Large intestine (tissue), 3 donors: ENCODE results near the gene GRWD1. TPM values are rescaled to one million over a fixed set of nuclear protein-coding genes. Genes with fewer than 3 reads are reported as not detected.
A peak's percentile ranks its signal among the peaks of the same experiment; 100 is the strongest.
"Not testable (repeated sequence)": the region's sequence is repeated elsewhere in the genome, so short reads cannot be mapped to it uniquely, and the experiment has no call there.

Experiments
- DNase-seq, 2 donors: peaks; one replicate each; pipeline versions ENCODE4 v3.0.0 to v3.0.0-alpha.2; 2013
- H3K27ac ChIP-seq: one replicate; pipeline ENCODE4 v1.5.1; 2013; ENCODE audit warnings: low read length
- H3K27me3 ChIP-seq: 2 replicates; pipeline ENCODE4 v1.6.1; 2013; ENCODE audit warnings: low read length; ENCODE audit not compliant: control insufficient read depth, insufficient read depth
- H3K36me3 ChIP-seq: 2 replicates; pipeline ENCODE4 v1.6.1; 2013; ENCODE audit warnings: low read length; ENCODE audit not compliant: control insufficient read depth, insufficient read depth
- H3K4me1 ChIP-seq: one replicate; pipeline ENCODE4 v1.6.1; 2013; ENCODE audit warnings: low read length; ENCODE audit not compliant: control insufficient read depth, insufficient read depth
- H3K4me3 ChIP-seq: one replicate; pipeline ENCODE4 v1.5.1; 2013; ENCODE audit warnings: low read length
- H3K9me3 ChIP-seq: one replicate; pipeline ENCODE4 v1.6.1; 2013; ENCODE audit warnings: mild to moderate bottlenecking, low read depth, low read length, moderate library complexity; ENCODE audit not compliant: control insufficient read depth
- WGBS: methylation state at CpG from one replicate; pipeline ENCODE4 v1.1.5; 2013; ENCODE audit warnings: low lambda C conversion rate; ENCODE audit not compliant: insufficient coverage; 5-methylcytosine and 5-hydroxymethylcytosine counted together
- polyA plus RNA-seq: library from polyadenylated mRNA; unstranded; fragments of 120-200 nt; gene quantifications from one replicate; pipeline ENCODE4 v1.2.1, GENCODE V29; 2013

GRWD1 gene
- polyA plus RNA-seq, 1 donor = 19.3 TPM

- H3K27ac ChIP-seq = peak overlapping the region; percentile 94
- peaks cover 9% of the 10 kb centered on the region for H3K27me3 ChIP-seq
- WGBS = no CpG with 5 or more reads among the region's 6 CpGs
- no peak overlapping the region for H3K4me3 ChIP-seq
- H3K36me3 ChIP-seq = no peaks in the 10 kb centered on the region
- DNase-seq = peak; percentile 72 to 85
- H3K4me1 ChIP-seq = peaks cover 37% of the 10 kb centered on the region
- H3K9me3 ChIP-seq = no peaks in the 10 kb centered on the region
These were observed 41.8 kb downstream of the GRWD1 start for GRCh38 chr19:48487544-48487943.

- Histone ChIP-seq H3K36me3 (no peaks in the 10 kb centered on the region), H3K9me3 (no peaks in the 10 kb centered on the region), H3K27ac (peak overlapping the region; percentile 94), H3K4me3 (no peak overlapping the region), H3K27me3 (peaks cover 9% of the 10 kb centered on the region), H3K4me1 (peaks cover 38% of the 10 kb centered on the region)
- WGBS = no CpG with 5 or more reads among the region's 8 CpGs
- DNase-seq = peak; percentile 50 to 61
These were observed 42.2 kb downstream of the GRWD1 start for GRCh38 chr19:48487948-48488347.

GRCh38 chr19:48488478-48488877 is 42.7 kb downstream of the GRWD1 start:
- H3K36me3 ChIP-seq, H3K9me3 ChIP-seq, H3K27me3 ChIP-seq, H3K4me3 ChIP-seq, DNase-seq: not testable (repeated sequence)
- 80% methylated on average over 1 of the region's 7 CpGs for WGBS
- peaks cover 38% of the 10 kb centered on the region for H3K4me1 ChIP-seq
- peak overlapping the region; percentile 94 for H3K27ac ChIP-seq

- peak; percentile 60 to 65 for DNase-seq
- Histone ChIP-seq H3K36me3 (no peaks in the 10 kb centered on the region), H3K27ac (no peak overlapping the region), H3K27me3 (peaks cover 9% of the 10 kb centered on the region), H3K4me1 (peaks cover 44% of the 10 kb centered on the region), H3K4me3 (no peak overlapping the region), H3K9me3 (no peaks in the 10 kb centered on the region)
- WGBS = no CpG with 5 or more reads among the region's 19 CpGs
These were observed 43.9 kb downstream of the GRWD1 start for GRCh38 chr19:48489608-48490216.

- peak in 1 of 2 donors; percentile 49 for DNase-seq
These were observed 45.4 kb downstream of the GRWD1 start for GRCh38 chr19:48490981-48491792.

GRCh38 chr19:48491793-48492123 is 46.0 kb downstream of the GRWD1 start:
- WGBS = 100% methylated on average over 1 of the region's 10 CpGs
- H3K27ac ChIP-seq = no peak overlapping the region
- H3K27me3 ChIP-seq = peaks cover 9% of the 10 kb centered on the region
- no peak for DNase-seq
- H3K9me3 ChIP-seq = no peaks in the 10 kb centered on the region
- H3K4me1 ChIP-seq = peaks cover 54% of the 10 kb centered on the region
- H3K4me3 ChIP-seq = no peak overlapping the region
- H3K36me3 ChIP-seq = no peaks in the 10 kb centered on the region

More at GRCh38 chr19:48490981-48491792, 45.4 kb downstream of the GRWD1 start:
- H3K36me3 ChIP-seq = no peaks in the 10 kb centered on the region
- H3K4me3 ChIP-seq = no peak overlapping the region
- H3K4me1 ChIP-seq = peaks cover 53% of the 10 kb centered on the region
- H3K27ac ChIP-seq = no peak overlapping the region
- H3K9me3 ChIP-seq = no peaks in the 10 kb centered on the region
- H3K27me3 ChIP-seq = peaks cover 9% of the 10 kb centered on the region
- no CpG with 5 or more reads among the region's 50 CpGs for WGBS

GRCh38 chr19:48492925-48493717 is 47.3 kb downstream of the GRWD1 start:
- Histone ChIP-seq H3K4me1 (peaks cover 54% of the 10 kb centered on the region), H3K27me3 (peaks cover 17% of the 10 kb centered on the region), H3K9me3 (no peaks in the 10 kb centered on the region), H3K36me3 (no peaks in the 10 kb centered on the region), H3K27ac (peak overlapping the region; percentile 84), H3K4me3 (peak overlapping the region; percentile 62)
- no CpG with 5 or more reads among the region's 47 CpGs for WGBS
- peak; percentile 97 for DNase-seq

- Histone ChIP-seq H3K4me1 (peaks cover 51% of the 10 kb centered on the region), H3K27me3 (peaks cover 21% of the 10 kb centered on the region), H3K9me3 (no peaks in the 10 kb centered on the region), H3K4me3 (peak overlapping the region; percentile 62), H3K36me3 (no peaks in the 10 kb centered on the region), H3K27ac (peak overlapping the region; percentile 75)
- WGBS = no CpG with 5 or more reads among the region's 70 CpGs
- no peak for DNase-seq
These were observed 48.1 kb downstream of the GRWD1 start for GRCh38 chr19:48493718-48494401.

- H3K4me3 ChIP-seq = no peak overlapping the region
- no peaks in the 10 kb centered on the region for H3K9me3 ChIP-seq
- WGBS = 80% methylated on average over 3 of the region's 6 CpGs
- peaks cover 43% of the 10 kb centered on the region for H3K4me1 ChIP-seq
- peak overlapping the region; percentile 47 for H3K27ac ChIP-seq
- peaks cover 24% of the 10 kb centered on the region for H3K27me3 ChIP-seq
- no peaks in the 10 kb centered on the region for H3K36me3 ChIP-seq
- DNase-seq = peak in 1 of 2 donors; percentile 67
These were observed 49.6 kb downstream of the GRWD1 start for GRCh38 chr19:48495396-48495795.
